Caco-2 (cell line): ENCODE measurements around the gene FBH1. TPM values are rescaled to one million over a fixed set of nuclear protein-coding genes. Genes with fewer than 3 reads are reported as not detected.

Experiments
- BruUV-seq: library from RNA; stranded (reverse); fragments of 400-500 nt; replicated peaks from 2 replicates; lab custom pipeline; 2021; lab: Mats Ljungman, UMichigan
- CTCF ChIA-PET: fragments of 300-600 bp; sonication (Branson Sonifier 250); formaldehyde crosslinking; loops from one replicate; lab custom pipeline; 2022; ENCODE audit warnings: antibody characterized with exemption; lab: Charles Lee
- POLR2A ChIA-PET: fragments of 300-600 bp; sonication (Branson Sonifier 250); formaldehyde crosslinking; loops from one replicate; lab custom pipeline; 2022; ENCODE audit warnings: antibody characterized with exemption; lab: Charles Lee
- DNase-seq, 2 experiments: peaks; one replicate each; pipeline versions ENCODE4 v3.0.0 to v3.0.0-alpha.2; 2020 to 2022
- H3K27me3 ChIP-seq: replicated peaks from 2 replicates; pipeline ENCODE4 v1.6.0; 2011; ENCODE audit warnings: low read length; ENCODE audit not compliant: control insufficient read depth, insufficient read depth
- H3K36me3 ChIP-seq: 2 replicates; pipeline ENCODE4 v1.5.1; 2011; ENCODE audit warnings: low read length; ENCODE audit not compliant: control insufficient read depth, insufficient read depth
- H3K4me1 ChIP-seq: fragments of 250-450 bp; sonication (Bioruptor Pico); 2 replicates; pipeline ENCODE4 v1.5.1; 2020; ENCODE audit warnings: mild to moderate bottlenecking
- H3K4me3 ChIP-seq: 2 replicates; pipeline ENCODE4 v1.5.1; 2011; ENCODE audit warnings: low read depth, mild to moderate bottlenecking, control low read depth, low read length
- H3K9me3 ChIP-seq: fragments of 250-450 bp; sonication (Bioruptor Pico); 2 replicates; pipeline ENCODE4 v1.5.1; 2020; ENCODE audit warnings: mild to moderate bottlenecking, moderate library complexity
- H3K27ac Mint-ChIP-seq: one replicate; pipeline ENCODE4 v1.8.0; 2022; ENCODE audit warnings: mixed read lengths; ENCODE audit not compliant: unreplicated experiment
- H3K27me3 Mint-ChIP-seq: one replicate; pipeline ENCODE4 v1.8.0; 2022; ENCODE audit warnings: mixed read lengths; ENCODE audit not compliant: insufficient read depth, unreplicated experiment
- H3K36me3 Mint-ChIP-seq: one replicate; pipeline ENCODE4 v1.8.0; 2022; ENCODE audit warnings: mild to moderate bottlenecking, mixed read lengths; ENCODE audit not compliant: insufficient read depth, unreplicated experiment
- H3K4me1 Mint-ChIP-seq: one replicate; pipeline ENCODE4 v1.8.0; 2022; ENCODE audit warnings: low read depth, mixed read lengths; ENCODE audit not compliant: unreplicated experiment
- H3K4me3 Mint-ChIP-seq: one replicate; pipeline ENCODE4 v1.8.0; 2022; ENCODE audit warnings: mild to moderate bottlenecking, moderate library complexity, mixed read lengths; ENCODE audit not compliant: unreplicated experiment
- H3K9me3 Mint-ChIP-seq: one replicate; pipeline ENCODE4 v1.8.0; 2022; ENCODE audit warnings: mixed read lengths; ENCODE audit not compliant: unreplicated experiment
- CTCF ChIP-seq, 2 experiments: fragments of 200-600 bp in 1 of 2; IDR thresholded peaks; 1 replicate in 1 of 2; 2 replicates in 1 of 2; pipeline versions ENCODE4 v1.5.1 to v1.8.0; 2011 to 2022; ENCODE audit warnings: antibody characterized with exemption in 1 of 2, control low read depth in 1 of 2, inconsistent platforms in 1 of 2, low read depth in 1 of 2, low read length in 1 of 2, mild to moderate bottlenecking in 1 of 2, moderate library complexity in 1 of 2; ENCODE audit not compliant: insufficient read depth in 1 of 2, severe bottlenecking in 1 of 2, unreplicated experiment in 1 of 2
- intact Hi-C: fragments of 100-400 bp; cut with micrococcal nuclease; formaldehyde crosslinking; loops from one replicate; pipeline ENCODE4 v1.10.0; 2022; ENCODE audit not compliant: unreplicated experiment
- total RNA-seq: library from RNA; stranded (reverse); gene quantifications from 2 replicates; pipeline ENCODE4 v1.2.3, GENCODE V29; 2022

The FBH1 gene
- total RNA-seq, 1 experiment from 2014 or later = 83.3 TPM

GRCh38 chr10:5893321-5893720 lies 3.3 kb downstream of the FBH1 start:
- Mint-ChIP-seq H3K4me3 (no peak overlapping the region), H3K36me3 (peaks cover 81% of the 10 kb centered on the region), H3K9me3 (peaks cover 14% of the 10 kb centered on the region), H3K27ac (peak overlapping the region; percentile 60), H3K27me3 (no peaks in the 10 kb centered on the region), H3K4me1 (peaks cover 27% of the 10 kb centered on the region)
- ChIA-PET CTCF (no interaction called here), POLR2A (no interaction called here)
- no peaks in the 10 kb centered on the region for H3K27me3 ChIP-seq
- TF ChIP-seq CTCF (IDR thresholded peaks at IDR 0.05; ENCODE audit: insufficient read depth in 1 of 2, low read depth in 1 of 2, low read length in 1 of 2, severe bottlenecking in 1 of 2, unreplicated experiment in 1 of 2) = no peak
- peaks cover 2% of the 10 kb centered on the region; the same call in 1 of the 2 replicates for H3K4me1 ChIP-seq
- peaks cover 4% of the 10 kb centered on the region; the same call in 1 of the 2 replicates for H3K9me3 ChIP-seq
- no peak for DNase-seq
- intact Hi-C loops = no loop called here
- H3K36me3 ChIP-seq = peaks cover 2% of the 10 kb centered on the region; the same call in 1 of the 2 replicates
- H3K4me3 ChIP-seq = no peak overlapping the region
- BruUV-seq = no TSS peak

- Mint-ChIP-seq H3K27me3 (no peaks in the 10 kb centered on the region), H3K27ac (no peak overlapping the region), H3K4me3 (no peak overlapping the region), H3K4me1 (peaks cover 27% of the 10 kb centered on the region), H3K9me3 (peaks cover 14% of the 10 kb centered on the region), H3K36me3 (peaks cover 76% of the 10 kb centered on the region)
- H3K36me3 ChIP-seq = peaks cover 2% of the 10 kb centered on the region; the same call in 1 of the 2 replicates
- intact Hi-C loops = no loop called here
- no peak for DNase-seq
- H3K9me3 ChIP-seq = peaks cover 4% of the 10 kb centered on the region; the same call in 1 of the 2 replicates
- no peaks in the 10 kb centered on the region for H3K27me3 ChIP-seq
- no peak overlapping the region for H3K4me3 ChIP-seq
- no peaks in the 10 kb centered on the region for H3K4me1 ChIP-seq
- CTCF ChIA-PET = no interaction called here
- BruUV-seq = no TSS peak
- POLR2A ChIA-PET = no interaction called here
- TF ChIP-seq CTCF (IDR thresholded peaks at IDR 0.05; ENCODE audit: insufficient read depth in 1 of 2, low read depth in 1 of 2, low read length in 1 of 2, severe bottlenecking in 1 of 2, unreplicated experiment in 1 of 2) = no peak
These were observed 4.4 kb downstream of the FBH1 start for GRCh38 chr10:5894403-5894802.

GRCh38 chr10:5894873-5895272 lies 4.8 kb downstream of the FBH1 start:
- CTCF ChIA-PET = no interaction called here
- Mint-ChIP-seq H3K4me3 (no peak overlapping the region), H3K9me3 (peaks cover 14% of the 10 kb centered on the region), H3K4me1 (peaks cover 27% of the 10 kb centered on the region), H3K27ac (no peak overlapping the region), H3K27me3 (no peaks in the 10 kb centered on the region), H3K36me3 (peaks cover 73% of the 10 kb centered on the region)
- peaks cover 2% of the 10 kb centered on the region; the same call in 1 of the 2 replicates for H3K36me3 ChIP-seq
- no peaks in the 10 kb centered on the region for H3K4me1 ChIP-seq
- POLR2A ChIA-PET = no interaction called here
- peaks cover 4% of the 10 kb centered on the region; the same call in 1 of the 2 replicates for H3K9me3 ChIP-seq
- no peaks in the 10 kb centered on the region for H3K27me3 ChIP-seq
- DNase-seq = no peak
- no peak overlapping the region for H3K4me3 ChIP-seq
- intact Hi-C loops = no loop called here
- no peak for TF ChIP-seq CTCF (IDR thresholded peaks at IDR 0.05; ENCODE audit: insufficient read depth in 1 of 2, low read depth in 1 of 2, low read length in 1 of 2, severe bottlenecking in 1 of 2, unreplicated experiment in 1 of 2)
- no TSS peak for BruUV-seq
